HG03432 (cell line): ENCODE data around the gene LRRC74A.

Experiments used
- ATAC-seq: cut with Tn5 transposase; IDR thresholded peaks from one replicate; pipeline ENCODE4 v1.9.1; 2021; ENCODE audit warnings: mild to moderate bottlenecking, moderate library complexity; ENCODE audit not compliant: unreplicated experiment

Gene LRRC74A

GRCh38 chr14:76844223-76844622 is 18.0 kb downstream of the LRRC74A start:
- ATAC-seq, result no peak

GRCh38 chr14:76846331-76847047 is 20.3 kb downstream of the LRRC74A start:
- no peak for ATAC-seq

GRCh38 chr14:76848879-76849278 is 22.7 kb downstream of the LRRC74A start:
- no peak for ATAC-seq

- ATAC-seq, result no peak
Measured at GRCh38 chr14:76855066-76855465, 28.9 kb downstream of the LRRC74A start.

GRCh38 chr14:76856769-76857168 is 30.6 kb downstream of the LRRC74A start:
- no peak for ATAC-seq

- ATAC-seq, result no peak
Measured at GRCh38 chr14:76861574-76862255, 35.5 kb downstream of the LRRC74A start.

GRCh38 chr14:76862546-76863282 is 36.5 kb downstream of the LRRC74A start:
- ATAC-seq, result no peak

- peak; percentile 53 for ATAC-seq
Measured at GRCh38 chr14:76863724-76864407, 37.7 kb downstream of the LRRC74A start.

GRCh38 chr14:76866456-76866855 is 40.2 kb downstream of the LRRC74A start:
- ATAC-seq, result no peak

GRCh38 chr14:76867516-76868453 is 41.6 kb downstream of the LRRC74A start:
- peak; percentile 50 for ATAC-seq

- ATAC-seq, result no peak
Measured at GRCh38 chr14:76868454-76869170, 42.4 kb downstream of the LRRC74A start.

- ATAC-seq, result no peak
Measured at GRCh38 chr14:76870166-76870565, 44.0 kb downstream of the LRRC74A start.

- peak; percentile 43 for ATAC-seq
Measured at GRCh38 chr14:76872796-76873432, 46.7 kb downstream of the LRRC74A start.

- ATAC-seq, result no peak
Measured at GRCh38 chr14:76874734-76875133, 48.5 kb downstream of the LRRC74A start.

GRCh38 chr14:76876076-76876475 is 49.9 kb downstream of the LRRC74A start:
- no peak for ATAC-seq

- no peak for ATAC-seq
Measured at GRCh38 chr14:76877871-76878270, 51.7 kb downstream of the LRRC74A start.

- ATAC-seq, result no peak
Measured at GRCh38 chr14:76880449-76880848, 54.2 kb downstream of the LRRC74A start.

GRCh38 chr14:76881348-76881747 is 55.1 kb downstream of the LRRC74A start:
- no peak for ATAC-seq

GRCh38 chr14:76882651-76883050 is 56.4 kb downstream of the LRRC74A start:
- ATAC-seq, result no peak
